Left colon (tissue), 2 donors: ENCODE measurements around the gene CCIN. TPM values are rescaled to one million over a fixed set of nuclear protein-coding genes. Genes with fewer than 3 reads are reported as not detected.
"Not testable (repeated sequence)": the region's sequence is repeated elsewhere in the genome, so short reads cannot be mapped to it uniquely, and the experiment has no call there.

ENCODE experiments used
- ATAC-seq: fragments of 200-7000 bp; cut with Tn5 transposase; one replicate; pipeline ENCODE4 v1.9.1; 2020; ENCODE audit warnings: mild to moderate bottlenecking, moderate library complexity
- DNase-seq, 2 donors: peaks; one replicate each; pipeline ENCODE4 v3.0.0-alpha.2; 2020
- intact Hi-C, 2 donors: fragments of 100-400 bp; cut with DNase I in 1 of 2; cut with micrococcal nuclease in 1 of 2; formaldehyde crosslinking; loops; one replicate each; pipeline versions ENCODE4 v1.11.2 to v1.14.0; 2022; cut with DNase I, micrococcal nuclease
- total RNA-seq, 2 donors: library from RNA; stranded (reverse); fragmentation: NEBNext Ultra II Directional; extraction: Animal tissue kit (Norgen Biotek cat#: 25700); gene quantifications; one replicate each; pipeline ENCODE4 v1.2.1, GENCODE V29; 2021
- donor health status: DM: no; HTN: no; CAD: no.
- donor health status: DM: yes; HTN: yes; CAD: no.

Gene CCIN
- total RNA-seq, 2 donors from 2014 or later = 0.25 TPM; not detected in 1

DNA sequence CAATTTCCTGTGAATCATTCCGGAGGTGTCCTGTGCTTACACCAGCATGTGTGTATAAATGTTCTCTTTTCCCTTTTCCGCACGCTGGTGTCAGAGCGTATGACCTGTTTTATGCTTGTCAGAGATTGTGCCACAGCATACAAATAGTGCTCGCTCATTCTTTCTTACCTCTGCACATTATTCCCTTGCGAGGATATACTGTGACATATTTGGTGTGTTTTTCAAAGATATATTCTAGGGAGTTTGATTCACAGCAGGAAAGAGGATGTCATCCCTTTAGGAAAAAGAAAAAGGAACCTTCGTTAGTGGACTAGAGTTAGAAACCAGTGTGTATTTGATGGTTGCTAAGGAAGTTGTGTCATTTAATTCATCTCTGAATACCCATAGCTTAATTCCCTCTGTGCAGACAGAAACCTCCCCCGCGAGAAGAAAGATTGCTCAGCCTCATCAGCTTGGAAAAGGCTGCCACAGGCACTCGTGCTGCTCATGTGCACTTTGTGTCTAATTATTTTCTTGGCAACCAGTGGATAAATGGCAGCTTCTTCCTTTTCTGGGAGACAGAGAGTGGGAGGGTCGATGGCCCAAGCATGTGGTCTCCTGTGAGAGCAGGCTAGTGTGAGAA is 14.7 kb upstream of the CCIN start:
- intact Hi-C loops = no loop called here
- DNase-seq (peak in 1 of 2 donors; percentile 63), ATAC-seq (no peak)

DNA sequence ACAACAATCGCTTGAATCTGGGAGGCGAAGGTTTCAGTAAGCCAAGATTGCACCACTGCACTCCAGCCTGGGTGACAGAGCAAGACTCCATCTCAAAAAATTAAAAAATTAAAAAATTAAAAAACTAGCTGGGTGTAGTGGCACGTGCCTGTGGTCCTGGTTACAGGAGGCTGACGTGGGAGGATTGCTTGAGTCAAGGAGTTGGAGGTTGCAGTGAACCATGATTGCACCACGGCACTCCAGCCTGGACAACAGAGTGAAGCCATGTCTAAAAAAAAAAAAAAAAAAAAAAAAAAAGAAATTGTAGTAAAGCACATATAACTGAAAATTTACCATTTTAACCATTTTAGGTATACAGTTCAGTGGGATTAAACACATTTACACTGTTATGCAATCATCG is 13.1 kb upstream of the CCIN start:
- ATAC-seq = no peak

DNA sequence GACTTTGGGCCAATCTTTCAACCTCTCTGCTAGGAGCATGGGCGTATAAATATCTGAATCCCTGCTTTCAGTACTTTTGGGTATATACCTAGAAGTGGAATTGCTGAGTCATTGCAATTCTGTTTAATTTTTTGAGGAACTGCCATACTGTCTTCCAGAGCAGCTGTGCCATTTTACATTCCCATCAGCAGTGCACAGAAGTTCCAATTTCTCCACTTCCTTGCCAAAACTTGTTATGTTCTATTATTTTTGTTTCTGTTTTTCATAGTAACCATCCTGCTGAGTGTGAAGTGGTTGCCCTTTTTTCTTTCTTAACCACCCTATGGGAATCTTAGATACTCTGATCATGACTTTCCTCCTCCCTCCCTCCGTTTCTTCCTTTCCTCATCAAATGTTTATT is 11.1 kb upstream of the CCIN start:
- DNase-seq (no peak), ATAC-seq (no peak)
- intact Hi-C loops = no loop called here

More for the DNA sequence above, 13.1 kb upstream of the CCIN start:
- intact Hi-C loops = no loop called here
- DNase-seq = no peak

DNA sequence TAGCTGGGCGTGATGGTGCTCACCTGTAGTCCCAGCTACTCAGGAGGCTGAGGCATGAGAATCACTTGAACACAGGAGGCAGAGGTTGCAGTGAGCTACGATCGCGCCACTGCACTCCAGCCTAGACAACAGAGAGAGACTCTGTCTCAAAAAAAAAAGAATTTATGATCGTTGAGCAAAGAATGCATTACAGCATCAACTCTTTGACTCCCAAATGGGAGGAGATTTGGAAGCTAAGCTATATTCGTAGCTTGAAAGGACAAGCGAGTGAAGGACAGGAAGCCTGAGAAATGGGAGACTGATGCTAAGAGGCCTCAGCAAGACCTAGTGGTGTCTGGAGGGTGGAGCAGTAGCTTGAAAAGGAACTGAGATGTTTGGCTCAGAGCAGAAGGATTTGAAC is 10.3 kb upstream of the CCIN start:
- no peak for ATAC-seq
- DNase-seq = no peak
- intact Hi-C loops = no loop called here

DNA sequence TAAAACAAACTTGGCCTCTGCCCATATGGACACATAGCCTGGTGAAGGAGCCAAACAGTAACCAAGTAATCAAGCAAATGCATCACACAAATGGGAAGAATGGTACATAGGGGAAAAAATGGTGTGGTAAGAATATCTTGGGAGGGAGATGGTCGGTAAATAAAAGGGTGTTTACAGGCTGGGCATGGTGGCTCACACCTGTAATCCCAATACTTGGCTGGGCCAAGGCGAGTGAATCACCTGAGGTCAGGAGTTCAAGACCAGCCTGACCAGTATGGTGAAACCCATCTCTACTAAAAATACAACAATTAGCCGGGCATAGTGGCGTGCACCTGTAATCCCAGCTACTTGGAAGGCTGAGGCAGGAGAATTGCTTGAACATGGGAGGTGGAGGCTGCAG is 9.7 kb upstream of the CCIN start:
- DNase-seq, ATAC-seq, intact Hi-C loops: not testable (repeated sequence)

DNA sequence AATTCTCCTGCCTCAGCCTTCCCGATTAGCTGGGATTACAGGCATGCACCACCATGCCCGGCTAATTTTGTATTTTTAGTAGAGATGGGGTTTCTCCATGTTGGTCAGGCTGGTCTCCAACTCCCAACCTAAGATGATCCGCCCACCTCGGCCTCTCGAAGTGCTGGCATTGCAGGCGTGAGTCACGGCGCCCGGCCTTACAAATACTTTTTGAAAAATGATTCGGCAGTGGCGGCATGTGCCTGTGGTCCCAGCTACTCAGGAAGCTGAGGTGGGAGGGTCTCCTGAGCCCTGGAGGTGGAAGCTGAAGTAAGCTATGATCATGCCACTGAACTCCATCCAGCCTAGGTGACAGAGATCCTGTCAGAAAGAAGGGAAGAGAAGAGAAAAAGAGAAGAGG is 9.1 kb upstream of the CCIN start:
- intact Hi-C loops, ATAC-seq, DNase-seq: not testable (repeated sequence)

DNA sequence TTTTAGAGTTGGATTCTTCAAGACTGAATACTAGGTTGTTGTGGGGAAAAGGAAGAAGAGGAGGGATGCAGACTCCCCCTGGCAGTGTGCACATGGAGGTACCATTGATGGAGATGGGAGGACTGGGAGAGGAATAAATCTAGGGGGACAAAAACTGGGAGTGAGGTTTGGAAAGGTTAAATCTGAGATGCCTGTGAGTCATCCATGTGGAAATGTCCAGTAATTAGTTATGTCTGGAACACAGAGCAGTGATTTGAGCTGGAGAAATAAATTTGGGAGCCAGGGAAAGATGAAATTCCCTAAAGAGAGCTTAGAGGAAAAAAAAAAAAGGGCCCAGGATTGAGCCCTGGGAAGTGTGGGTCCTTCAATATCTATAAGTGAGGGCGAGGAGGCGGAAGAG is 8.0 kb upstream of the CCIN start:
- no peak for DNase-seq
- intact Hi-C loops = no loop called here
- ATAC-seq = no peak

DNA sequence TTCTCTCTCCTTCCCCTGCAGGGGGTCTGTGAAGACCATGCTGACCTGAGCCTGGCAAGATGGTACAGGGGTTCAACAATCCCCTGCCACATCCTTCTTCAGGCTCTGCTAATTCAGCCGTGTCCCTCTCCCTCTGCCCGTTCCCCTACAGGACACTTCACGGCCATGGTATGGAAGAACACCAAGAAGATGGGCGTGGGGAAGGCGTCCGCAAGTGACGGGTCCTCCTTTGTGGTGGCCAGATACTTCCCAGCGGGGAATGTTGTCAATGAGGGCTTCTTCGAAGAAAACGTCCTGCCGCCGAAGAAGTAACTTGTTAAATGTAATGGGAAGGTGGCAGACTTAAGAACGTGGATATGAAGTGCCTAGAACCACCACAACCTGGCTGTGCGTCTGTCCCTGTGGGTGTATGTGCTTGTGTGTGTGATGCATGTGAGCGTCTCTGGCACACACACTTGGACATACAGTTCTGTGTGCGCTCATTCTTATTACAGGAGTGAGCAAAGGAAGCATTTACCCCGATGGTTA is 6.9 kb upstream of the CCIN start:
- intact Hi-C loops = no loop called here
- DNase-seq (no peak), ATAC-seq (no peak)

DNA sequence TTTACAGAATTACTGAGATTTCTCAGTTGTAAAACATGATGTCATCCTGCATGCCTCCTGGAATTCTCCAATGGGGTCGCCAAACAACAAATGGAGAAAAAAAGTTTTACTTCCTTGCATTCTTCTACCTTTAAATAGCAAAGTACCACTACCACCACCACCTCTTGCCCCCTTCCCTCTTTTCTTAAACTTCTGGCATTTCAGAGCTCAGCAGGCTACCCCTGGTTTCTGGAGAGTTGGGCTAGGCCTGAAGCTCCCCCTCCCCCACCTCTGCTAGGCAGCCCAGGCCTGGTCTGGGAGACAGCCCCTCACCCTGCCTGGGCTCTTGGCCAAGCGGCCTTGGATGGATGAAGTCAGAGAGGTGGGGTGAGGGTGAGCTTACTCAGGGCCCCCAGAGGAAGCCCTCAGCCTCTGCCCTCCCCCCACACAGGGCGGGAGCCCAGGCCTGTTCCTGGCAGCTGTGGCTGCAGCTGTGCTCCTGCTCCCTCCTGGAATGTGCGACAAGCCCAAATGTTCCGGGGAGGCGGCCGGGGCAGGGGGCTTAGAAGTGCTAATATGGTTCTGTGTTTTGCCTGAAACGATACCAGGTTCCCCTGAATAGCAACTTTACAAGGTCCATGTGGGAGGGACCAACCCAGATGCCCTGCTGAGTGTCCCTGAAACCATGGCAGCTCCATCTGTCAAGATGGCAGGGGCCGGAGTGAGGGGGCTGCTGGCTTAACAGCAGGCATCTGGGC is 6.0 kb upstream of the CCIN start:
- DNase-seq (peak in 1 of 2 donors; percentile 48), ATAC-seq (no peak)
- intact Hi-C loops = no loop called here

DNA sequence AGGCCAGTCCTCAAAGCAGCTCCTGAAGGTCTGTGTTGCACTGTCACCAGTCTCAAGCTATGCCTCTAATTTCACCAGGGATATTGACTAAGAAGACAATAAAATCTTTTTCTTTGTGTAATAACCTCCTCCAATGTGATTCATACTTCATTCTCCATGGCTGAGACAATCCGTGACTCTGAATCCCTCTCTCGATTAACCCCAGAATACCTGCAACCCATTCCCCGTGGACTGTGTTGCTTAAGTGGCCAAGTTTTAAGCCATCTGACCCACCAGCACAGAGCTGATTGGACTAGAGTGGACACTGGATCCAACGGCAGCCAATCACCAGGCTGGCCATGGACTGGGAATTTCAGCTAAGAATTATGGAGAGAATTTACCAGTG is 5.4 kb upstream of the CCIN start:
- DNase-seq = no peak
- ATAC-seq = no peak
- intact Hi-C loops = no loop called here

DNA sequence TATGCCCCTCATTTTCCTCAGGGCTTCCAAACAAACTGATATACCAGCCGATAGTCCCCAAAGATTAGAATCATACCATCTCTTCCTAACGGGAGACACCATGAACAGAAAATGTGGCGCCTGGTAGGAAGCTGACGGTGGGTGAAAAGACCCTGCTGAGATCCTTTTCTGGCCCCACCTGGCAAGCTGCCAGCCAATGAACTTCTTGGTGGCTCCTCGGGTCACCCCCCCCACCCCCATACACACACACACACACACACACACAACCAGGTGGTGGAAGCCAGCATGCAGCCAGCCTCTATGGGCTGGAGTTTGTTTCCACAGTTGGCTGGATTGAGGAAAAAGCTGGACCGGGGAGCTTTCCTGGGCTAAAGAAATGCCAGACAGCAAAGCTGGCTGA is 4.8 kb upstream of the CCIN start:
- intact Hi-C loops = no loop called here
- no peak for DNase-seq

DNA sequence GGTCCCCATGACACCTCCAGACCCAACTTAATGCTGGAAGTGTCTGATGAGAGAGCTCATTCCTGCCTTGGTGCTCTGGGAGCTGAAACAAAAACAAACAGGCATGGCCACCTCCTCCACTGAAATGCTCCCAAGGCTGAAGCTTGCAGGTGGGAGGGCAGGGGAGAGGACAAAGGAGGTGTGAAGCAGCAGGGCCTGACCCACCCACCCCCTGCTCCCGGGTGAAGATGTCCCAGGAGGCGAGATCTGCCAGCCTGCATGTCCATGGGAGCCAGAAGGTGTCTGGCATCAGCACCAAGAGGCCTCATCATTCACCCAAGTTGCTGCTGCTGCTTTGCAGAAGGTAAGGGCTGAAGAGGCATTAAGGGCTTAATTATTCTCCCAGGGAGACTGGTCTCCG is 4.2 kb upstream of the CCIN start:
- DNase-seq (no peak), ATAC-seq (no peak)
- intact Hi-C loops = no loop called here

More for the DNA sequence above, 4.8 kb upstream of the CCIN start:
- ATAC-seq = no peak

DNA sequence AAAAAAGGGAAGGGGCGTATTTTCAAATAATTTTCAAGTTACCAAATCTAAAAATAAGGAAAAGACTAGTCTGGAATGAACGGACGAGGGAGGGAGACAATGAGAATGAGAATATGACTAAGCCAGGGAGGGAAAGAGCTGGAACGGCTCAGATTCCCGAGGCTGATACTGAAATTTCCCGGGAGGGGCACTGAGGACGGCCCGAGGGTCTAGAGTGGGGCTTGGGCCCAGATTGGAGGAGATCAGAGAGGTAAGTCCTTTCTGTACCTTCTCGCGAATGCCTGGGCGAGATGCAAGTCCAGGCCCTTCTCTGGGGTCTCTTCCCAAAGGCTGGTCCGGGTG is 3.4 kb upstream of the CCIN start:
- ATAC-seq = no peak
- DNase-seq = no peak
- intact Hi-C loops = loop anchor here in 1 of 2 donors (1.0 kb wide), 1 partner anchor 62 kb away; no protein-coding TSS in a partner anchor

DNA sequence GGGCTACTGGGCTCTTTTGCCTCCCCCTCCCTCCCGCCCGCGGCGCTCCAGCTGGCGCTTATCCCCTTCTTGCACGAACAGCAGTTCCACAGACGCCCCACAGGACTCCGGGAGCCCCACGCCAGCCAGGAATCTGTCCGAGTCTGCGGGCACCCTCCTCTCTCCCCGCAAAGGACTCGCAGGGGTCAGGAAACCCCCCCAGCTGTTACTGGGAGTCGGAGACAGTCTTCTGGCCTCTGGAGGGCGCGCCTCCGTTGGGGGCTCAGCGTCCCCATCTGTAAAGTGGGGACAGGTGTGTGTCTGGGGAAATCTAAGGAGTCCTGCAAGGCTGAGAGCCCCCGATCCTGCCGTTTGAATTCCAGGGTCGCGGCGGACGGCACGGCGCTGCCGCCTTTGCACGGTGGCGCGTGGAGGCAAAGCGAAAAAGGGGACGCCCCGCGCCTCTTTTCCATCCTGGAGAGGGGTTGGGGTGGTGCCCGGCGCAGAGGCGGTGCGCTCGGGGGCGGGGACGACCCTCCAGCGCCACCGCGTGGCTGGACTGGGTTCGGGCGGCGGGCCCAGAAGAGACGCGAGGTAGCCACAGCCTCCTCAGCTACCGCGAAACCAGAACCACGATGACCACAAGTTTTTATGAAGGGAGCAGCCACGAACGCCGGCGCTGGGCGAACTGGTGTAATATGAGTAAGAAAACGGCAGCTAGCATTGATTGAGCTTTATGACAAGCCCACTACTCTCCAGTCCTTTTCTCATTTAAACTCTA is 2.8 kb upstream of the CCIN start:
- ATAC-seq (peak; percentile 96), DNase-seq (peak; percentile 63 to 86)
- intact Hi-C loops = loop anchor here in 1 of 2 donors (1.0 kb wide), 1 partner anchor 63 kb away; no protein-coding TSS in a partner anchor

DNA sequence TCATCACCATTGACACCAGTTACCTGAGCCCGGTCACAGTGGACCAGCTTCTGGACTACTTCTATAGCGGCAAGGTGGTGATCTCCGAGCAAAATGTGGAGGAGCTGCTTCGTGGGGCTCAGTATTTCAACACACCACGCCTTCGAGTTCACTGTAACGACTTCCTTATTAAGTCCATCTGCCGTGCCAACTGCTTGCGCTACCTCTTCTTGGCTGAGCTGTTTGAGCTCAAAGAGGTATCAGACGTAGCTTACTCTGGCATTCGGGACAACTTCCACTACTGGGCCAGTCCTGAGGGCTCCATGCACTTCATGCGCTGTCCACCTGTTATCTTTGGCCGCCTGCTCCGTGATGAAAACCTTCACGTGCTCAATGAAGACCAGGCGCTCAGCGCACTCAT is 520 bp downstream of the CCIN start:
- intact Hi-C loops = no loop called here
- no peak for DNase-seq

DNA sequence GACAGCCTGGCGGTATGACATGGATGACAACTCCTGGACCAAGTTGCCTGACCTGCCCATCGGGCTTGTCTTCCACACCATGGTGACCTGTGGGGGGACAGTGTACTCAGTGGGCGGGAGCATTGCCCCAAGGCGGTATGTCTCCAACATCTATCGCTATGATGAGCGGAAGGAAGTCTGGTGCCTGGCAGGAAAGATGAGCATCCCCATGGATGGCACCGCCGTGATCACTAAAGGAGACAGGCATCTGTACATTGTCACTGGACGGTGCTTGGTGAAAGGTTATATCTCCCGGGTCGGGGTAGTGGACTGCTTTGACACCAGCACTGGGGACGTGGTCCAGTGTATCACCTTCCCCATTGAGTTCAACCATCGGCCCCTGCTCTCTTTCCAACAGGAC is 1.3 kb downstream of the CCIN start:
- ATAC-seq (no peak), DNase-seq (no peak)
- intact Hi-C loops = no loop called here

More for the DNA sequence above, 520 bp downstream of the CCIN start:
- ATAC-seq = no peak

DNA sequence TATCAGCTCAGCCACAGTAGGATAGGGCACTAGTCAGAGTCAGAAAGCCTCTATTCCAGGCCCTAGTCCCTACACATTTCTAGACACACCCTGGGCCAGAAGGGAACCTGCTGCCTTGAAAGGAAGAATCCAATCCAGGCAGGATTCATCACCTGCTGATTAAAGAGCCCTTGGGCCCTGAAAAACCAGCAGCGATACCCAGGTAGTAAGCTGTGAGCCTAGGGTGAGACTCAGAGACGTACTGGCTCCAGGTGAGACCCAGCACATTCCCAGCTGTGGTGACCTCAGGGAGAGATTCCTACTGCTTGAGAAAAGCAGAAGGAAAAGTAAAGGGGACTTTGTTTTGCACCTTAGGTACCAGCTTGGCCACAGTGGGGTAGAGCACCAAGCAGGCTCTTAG is 4.7 kb downstream of the CCIN start:
- DNase-seq = no peak
- no peak for ATAC-seq
- intact Hi-C loops = no loop called here

DNA sequence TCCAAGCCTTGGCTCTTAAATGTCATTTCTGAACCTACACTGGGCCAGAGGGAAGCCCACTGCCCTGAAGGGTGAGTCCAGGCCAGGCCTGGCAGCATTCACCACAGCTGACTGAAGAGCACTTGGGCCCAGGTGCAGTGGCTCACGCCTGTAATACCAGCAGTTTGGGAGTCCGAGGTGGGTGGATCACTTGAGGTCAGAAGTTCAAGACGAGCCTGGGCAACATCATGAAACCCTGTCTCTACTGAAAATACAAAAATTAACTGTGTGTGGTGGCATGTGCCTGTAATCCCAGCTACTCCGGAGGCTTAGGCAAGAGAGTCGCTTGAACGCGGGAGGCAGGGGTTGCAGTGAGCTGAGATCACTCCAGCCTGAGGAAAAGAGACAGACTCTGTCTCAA is 5.1 kb downstream of the CCIN start:
- intact Hi-C loops = no loop called here
- ATAC-seq (no peak), DNase-seq (no peak)

DNA sequence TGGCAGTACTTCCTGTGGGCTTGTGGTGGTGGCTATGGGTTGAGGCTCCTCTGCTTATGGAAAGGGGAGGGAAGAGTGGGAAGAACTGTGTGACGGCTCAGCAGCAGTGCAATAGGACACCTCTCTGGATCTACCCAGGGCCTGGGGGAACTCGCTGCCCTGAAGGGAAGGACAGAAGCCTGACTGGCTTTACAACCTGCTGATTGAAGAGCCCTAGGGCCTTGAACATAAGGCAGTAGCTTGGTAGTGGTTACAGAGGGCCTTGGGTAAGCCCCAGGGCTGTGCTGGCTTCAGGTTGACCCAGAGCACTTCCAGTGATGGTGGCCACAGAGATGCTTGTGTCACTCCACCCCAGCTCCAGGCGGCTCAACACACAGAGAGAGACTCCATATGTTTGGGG is 5.5 kb downstream of the CCIN start:
- DNase-seq (no peak), ATAC-seq (no peak)
- intact Hi-C loops = no loop called here

DNA sequence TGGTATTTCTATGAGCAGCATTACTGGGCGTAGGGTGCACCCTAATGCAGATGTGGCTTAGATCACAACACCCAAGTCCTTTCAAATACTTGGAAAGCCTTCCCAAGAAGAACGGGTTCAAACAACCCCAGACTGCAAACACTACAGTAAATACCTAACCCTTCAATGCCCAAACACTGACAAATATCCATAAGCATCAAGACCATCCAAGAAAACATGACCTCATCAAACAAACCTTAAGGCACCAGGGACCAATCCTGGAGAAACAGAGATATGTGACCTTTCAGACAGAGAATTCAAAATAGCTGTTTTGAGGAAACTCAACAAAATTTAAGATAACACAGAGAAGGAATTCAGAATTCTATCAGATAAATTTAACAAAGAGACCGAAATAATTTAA is 6.0 kb downstream of the CCIN start:
- ATAC-seq, DNase-seq, intact Hi-C loops: not testable (repeated sequence)
